Measurements from ENCODE around the gene MPPED1. TPM values are rescaled to one million over a fixed set of nuclear protein-coding genes. Genes with fewer than 3 reads are reported as not detected.

Gene MPPED1
- total RNA-seq, 1 experiment from 2014 or later, result 0.28 TPM

GRCh38 chr22:43404673-43405385, 7.0 kb upstream of the MPPED1 start:
- H3K27ac Mint-ChIP-seq, result no peak overlapping the region; a peak in 1 of 7 replicates
- no peak overlapping the region for H2BK20ac ChIP-seq (ENCODE audit: low read depth, low read length, poor library complexity, severe bottlenecking)
- no peak overlapping the region for H2BK12ac ChIP-seq (ENCODE audit: insufficient read length, low read depth, low read length)
- H2BK5ac ChIP-seq (ENCODE audit: insufficient read length, low read length), result no peak overlapping the region
- no peaks in the 10 kb centered on the region for H3K4me1 ChIP-seq (ENCODE audit: insufficient read depth, low read length)
- H3T11ph ChIP-seq (ENCODE audit: low read length), result no peak overlapping the region
- H3K27ac ChIP-seq (ENCODE audit: insufficient read length, low read depth, low read length), result no peak overlapping the region
- DNase-seq, result no peak
- no peak overlapping the region for H2AFZ ChIP-seq (ENCODE audit: low read length)
- H3K14ac ChIP-seq (ENCODE audit: insufficient read depth, low read length), result no peak overlapping the region; the same call in 1 of the 2 replicates
- no peaks in the 10 kb centered on the region for H4K20me1 ChIP-seq (ENCODE audit: control insufficient read depth, insufficient read depth, insufficient read length)
- no peak overlapping the region for H2BK120ac ChIP-seq (ENCODE audit: low read depth, low read length, poor library complexity, severe bottlenecking)
- no CpG with 5 or more reads among the region's 15 CpGs for WGBS (ENCODE audit: extremely low coverage, insufficient read length, low lambda C conversion rate)
- no peaks in the 10 kb centered on the region for H3K36me3 Mint-ChIP-seq (ENCODE audit: insufficient read depth in 1 of 3, low read depth in 3 of 3)
- H3K27me3 Mint-ChIP-seq (ENCODE audit: low read depth), result peaks cover 28% of the 10 kb centered on the region
- peaks cover 0 to 11% of the 10 kb centered on the region in 2 experiments; a peak in 2 of 4 replicates for H3K4me1 Mint-ChIP-seq
- H3K79me1 ChIP-seq (ENCODE audit: insufficient read depth, low read depth, low read length, poor library complexity, severe bottlenecking), result no peaks in the 10 kb centered on the region
- H3K23ac ChIP-seq (ENCODE audit: insufficient read length, low read depth, low read length), result no peak overlapping the region
- no peak overlapping the region for H4K91ac ChIP-seq (ENCODE audit: insufficient read length, low read depth, low read length)
- TF ChIP-seq CTCF (conservative IDR thresholded peaks at IDR 0.05), result no peak
- no peaks in the 10 kb centered on the region for H3K9me3 Mint-ChIP-seq
- no peak overlapping the region for H2AK5ac ChIP-seq (ENCODE audit: insufficient read length, low read length)
- no peaks in the 10 kb centered on the region for H3K79me2 ChIP-seq (ENCODE audit: insufficient read depth, low read length)
- H3K4ac ChIP-seq (ENCODE audit: low read depth, low read length), result no peak overlapping the region
- H4K5ac ChIP-seq (ENCODE audit: insufficient read length, low read depth, low read length), result no peak overlapping the region
- H3K4me2 ChIP-seq (ENCODE audit: insufficient read depth, insufficient read length, low read length), result no peak overlapping the region
- H3K9ac ChIP-seq (ENCODE audit: extremely low read depth, insufficient read length, low read length), result no peak overlapping the region
- peaks cover 2% of the 10 kb centered on the region for H3K23me2 ChIP-seq (ENCODE audit: insufficient read length, low read depth, low read length, poor library complexity, severe bottlenecking)
- H3K18ac ChIP-seq (ENCODE audit: insufficient read length, low read depth, low read length), result no peak overlapping the region
- H3K9me3 ChIP-seq (ENCODE audit: control insufficient read depth, low read depth, low read length), result no peaks in the 10 kb centered on the region
- H3K56ac ChIP-seq (ENCODE audit: insufficient read length, low read depth, low read length), result no peak overlapping the region
- H3K4me3 Mint-ChIP-seq, result no peak overlapping the region
- H3K27me3 ChIP-seq (ENCODE audit: insufficient read depth, low read length), result no peaks in the 10 kb centered on the region; the same call in 1 of the 2 replicates
- no peak overlapping the region for H4K8ac ChIP-seq (replicated peaks; ENCODE audit: insufficient read length, low read depth, low read length)
- no peak overlapping the region for H2BK15ac ChIP-seq (ENCODE audit: low read depth, low read length)

All from H9 (cell line).